Eye (tissue), 1 donor: ENCODE results near the gene PSMD8.
A peak's percentile ranks its signal among the peaks of the same experiment; 100 is the strongest.
"Not testable (repeated sequence)": the region's sequence is repeated elsewhere in the genome, so short reads cannot be mapped to it uniquely, and the experiment has no call there.

Experiments
- DNase-seq: peaks from one replicate; pipeline ENCODE4 v3.0.0-alpha.2; 2015

Gene PSMD8

DNA sequence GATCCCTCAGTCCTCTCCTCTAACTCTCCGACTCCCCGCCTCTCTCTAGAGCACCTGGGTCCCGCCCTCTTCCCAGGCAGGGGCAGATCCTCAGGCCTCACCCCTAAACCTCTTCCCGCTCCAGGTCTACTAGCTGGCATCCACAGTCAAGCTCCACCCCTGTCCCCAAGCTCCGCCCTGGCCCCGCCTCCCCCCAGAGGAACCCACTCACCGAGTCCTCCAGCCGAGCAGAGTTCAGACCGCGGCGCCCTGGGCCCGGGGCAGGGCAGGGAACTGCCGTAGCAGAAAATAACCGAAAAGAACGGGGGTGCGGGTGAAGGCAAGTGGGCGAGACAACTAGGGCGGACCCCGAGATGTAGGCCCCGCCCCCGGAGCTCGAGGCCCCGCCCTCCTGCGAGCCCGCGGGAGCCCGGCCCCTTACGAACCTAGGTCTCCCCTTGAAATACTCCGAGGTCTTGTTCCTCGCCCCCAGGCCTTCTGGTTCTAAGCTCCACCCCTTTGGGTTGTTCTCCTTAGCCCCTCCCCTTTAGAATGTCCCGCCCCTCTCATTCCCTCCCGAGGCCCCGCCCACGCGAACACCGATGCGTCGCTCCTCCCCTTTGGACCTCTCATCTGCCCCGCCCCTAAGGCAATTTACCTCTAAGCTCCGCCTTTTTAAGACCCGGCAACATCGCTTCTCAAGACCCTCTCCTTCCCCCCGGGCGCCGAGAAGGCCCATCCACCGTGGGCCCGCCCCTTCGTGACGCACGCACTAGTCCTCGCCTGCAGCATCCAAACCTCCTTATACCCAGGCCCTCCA is 13.4 kb downstream of the PSMD8 start, which contains the start of gene GGN:
GGN (minus strand) TSS at position 485 of the 799 bp plus-strand sequence. CDS start 773 bp downstream, outside the sequence.
- DNase-seq: peak; percentile 91

DNA sequence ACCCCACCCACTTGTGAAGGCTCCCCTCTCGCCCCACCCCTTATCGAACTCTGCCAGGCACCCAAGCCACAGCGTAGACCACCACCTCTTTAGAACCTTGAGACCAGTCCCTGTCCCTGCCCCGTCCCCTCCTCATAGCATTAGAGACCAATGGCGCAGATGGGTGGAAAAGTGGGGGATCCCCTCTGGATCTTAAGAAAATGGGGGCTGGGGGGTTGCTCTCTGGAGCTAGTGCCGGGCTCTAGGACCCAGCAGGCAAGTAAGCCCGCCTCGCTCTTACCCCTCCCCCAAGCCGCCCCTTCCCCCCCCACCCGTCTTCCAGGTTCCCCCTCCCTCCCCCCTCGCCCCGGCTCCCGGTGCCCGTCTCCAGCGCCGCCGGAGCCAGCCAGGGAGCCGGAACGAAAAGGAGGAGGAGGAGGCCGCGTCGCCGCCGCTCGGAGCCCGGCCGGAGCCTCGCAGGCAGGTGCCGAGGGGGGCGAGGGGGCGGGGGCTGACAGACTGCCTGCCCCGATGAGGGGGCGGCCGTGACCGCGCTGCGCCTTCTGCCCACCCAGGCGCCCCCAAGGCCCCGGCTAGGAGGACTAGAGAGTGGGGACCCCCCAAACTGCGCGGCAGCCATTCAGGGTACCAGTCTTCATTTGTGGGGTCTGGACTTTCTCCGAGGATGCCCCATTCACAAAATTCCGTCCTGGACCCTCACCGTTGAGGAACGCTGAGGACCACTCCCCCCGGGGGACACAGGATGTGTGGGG is 14.2 kb downstream of the PSMD8 start, which contains the start of gene SPRED3:
SPRED3 (plus strand) TSS at position 349 of the 752 bp plus-strand sequence. CDS start 1,606 bp downstream, outside the sequence.
- no peak for DNase-seq

DNA sequence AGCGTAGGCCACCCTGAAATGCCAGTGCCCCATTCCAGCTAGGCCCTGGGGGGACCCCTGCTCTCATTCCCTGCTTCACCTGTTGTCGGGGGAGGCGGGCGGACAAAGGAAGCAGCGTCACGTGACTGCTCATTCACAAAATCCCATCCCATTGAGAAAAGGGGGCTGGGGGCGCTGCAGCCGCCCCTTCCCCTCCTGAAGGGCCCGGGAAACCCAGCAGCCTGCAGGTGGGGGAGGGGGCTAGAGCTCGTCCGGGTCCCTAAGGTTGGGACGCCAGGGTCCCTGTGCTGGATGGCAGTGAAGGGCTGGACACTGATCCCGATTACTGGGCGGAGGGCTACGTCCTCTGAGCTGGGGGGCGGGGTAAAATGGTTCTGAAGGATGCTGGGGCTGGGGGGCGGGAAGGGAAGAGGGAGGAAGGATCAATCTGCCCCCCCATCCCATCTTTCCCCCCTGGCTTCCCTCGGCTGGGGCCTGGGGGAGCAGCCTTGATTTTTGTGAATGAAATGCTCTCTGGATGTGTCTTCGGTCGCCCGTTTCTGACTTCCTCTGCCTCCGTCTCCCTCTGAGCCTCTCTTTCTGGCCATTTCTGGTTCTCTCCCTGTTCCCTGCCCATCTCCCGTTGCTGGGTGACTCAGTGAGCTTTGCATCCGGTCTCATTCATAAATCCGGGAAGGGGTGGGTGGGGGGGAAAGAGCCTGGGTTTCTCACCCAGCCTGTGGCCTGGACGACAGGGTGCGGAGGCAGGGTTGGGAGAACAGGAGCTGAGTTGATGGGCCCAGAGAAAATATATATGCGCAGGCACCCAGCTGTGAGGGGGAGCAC is 14.9 kb downstream of the PSMD8 start:
- peak; percentile 64 for DNase-seq

DNA sequence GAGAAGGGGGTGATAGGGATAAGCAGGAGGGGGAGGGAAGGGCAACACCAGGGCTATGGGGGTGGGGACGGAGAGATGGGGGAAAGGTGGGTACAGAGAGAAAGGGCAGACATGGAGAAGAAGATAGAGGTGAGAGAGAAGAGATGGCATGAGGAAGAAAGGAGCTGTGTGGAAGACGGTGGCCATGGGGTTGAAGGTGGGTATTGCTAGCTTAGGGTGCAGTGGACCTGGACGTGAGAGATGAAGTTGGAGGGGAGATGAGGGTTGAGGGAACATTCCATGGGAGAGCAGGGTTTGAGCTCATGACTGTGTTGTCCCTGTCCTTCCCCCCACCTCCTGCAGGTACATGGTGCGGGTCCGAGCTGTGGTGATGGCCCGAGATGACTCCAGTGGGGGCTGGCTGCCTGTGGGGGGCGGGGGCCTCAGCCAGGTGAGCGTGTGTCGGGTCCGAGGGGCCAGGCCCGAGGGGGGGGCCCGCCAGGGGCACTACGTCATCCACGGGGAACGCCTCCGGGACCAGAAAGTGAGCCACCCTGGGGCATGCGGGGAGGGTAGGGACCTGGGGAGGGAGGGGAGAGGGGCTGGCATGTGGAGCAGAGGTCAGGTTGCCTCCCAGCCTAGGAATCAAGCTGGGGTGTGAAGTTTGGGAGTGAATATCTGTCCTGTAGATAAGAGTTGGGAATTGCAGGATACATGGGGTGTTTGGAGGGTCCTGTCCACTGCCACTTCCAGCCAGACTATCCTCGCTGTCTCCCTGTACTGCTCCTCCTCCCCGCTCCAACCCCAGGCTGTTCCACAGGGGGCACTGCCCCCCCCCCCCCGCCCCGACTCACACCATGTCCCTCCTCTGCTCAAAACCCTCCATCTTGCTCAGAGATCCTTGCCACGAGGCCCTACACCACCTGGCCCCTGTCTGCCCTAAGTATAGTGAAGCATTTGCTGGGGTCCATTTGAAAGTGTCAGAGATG is 15.9 kb downstream of the PSMD8 start:
- DNase-seq: no peak

DNA sequence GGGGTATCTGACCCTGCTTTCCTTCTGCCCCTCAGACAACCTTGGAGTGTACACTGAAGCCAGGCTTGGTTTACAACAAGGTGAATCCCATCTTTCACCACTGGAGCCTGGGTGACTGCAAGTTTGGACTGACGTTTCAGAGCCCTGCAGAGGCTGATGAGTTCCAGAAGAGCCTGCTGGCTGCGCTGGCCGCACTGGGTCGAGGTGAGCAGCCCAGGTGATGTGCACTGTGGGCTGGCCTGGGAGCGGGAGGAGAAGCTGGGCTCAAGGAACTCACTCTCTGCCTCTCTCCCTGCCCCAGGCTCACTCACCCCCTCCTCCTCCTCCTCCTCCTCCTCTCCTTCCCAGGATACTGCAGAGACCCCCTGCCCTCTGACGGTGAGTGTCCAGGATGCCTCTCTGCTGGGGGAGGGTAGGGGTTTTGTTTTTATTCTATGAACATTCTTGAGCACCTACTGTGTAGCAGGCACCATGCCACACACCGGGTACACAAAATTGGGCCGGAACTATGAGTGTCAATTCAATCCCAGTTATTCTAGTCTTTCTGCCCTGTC is 17.6 kb downstream of the PSMD8 start:
- no peak for DNase-seq

DNA sequence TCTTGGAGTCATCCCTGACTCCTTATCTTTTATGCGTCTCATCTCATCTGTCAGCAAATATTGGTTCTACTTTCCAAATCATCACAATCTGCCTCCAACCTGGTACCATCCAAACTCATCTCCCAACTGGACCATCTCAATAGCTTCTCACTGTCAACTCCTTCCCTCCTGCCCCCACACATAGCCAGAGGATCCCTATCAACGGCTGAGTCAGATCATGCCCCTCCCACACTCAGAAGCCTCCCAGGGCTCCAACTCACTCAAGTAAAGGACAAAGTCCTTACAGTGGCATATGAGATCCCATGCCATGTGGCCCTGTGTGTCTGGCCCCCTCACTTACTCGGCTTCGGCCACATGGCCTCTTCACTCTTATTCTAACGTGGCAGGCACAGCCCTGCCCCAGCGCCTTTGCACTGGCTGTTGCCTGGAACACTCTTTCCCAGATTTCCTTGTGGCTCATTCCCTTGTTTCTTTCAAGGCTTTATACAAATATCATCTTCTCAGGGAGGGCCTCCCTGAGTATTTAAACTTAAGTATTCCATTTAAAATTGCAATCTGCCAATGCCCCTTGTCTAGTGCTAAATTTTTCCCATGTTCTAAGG is 18.4 kb downstream of the PSMD8 start:
- no peak for DNase-seq

DNA sequence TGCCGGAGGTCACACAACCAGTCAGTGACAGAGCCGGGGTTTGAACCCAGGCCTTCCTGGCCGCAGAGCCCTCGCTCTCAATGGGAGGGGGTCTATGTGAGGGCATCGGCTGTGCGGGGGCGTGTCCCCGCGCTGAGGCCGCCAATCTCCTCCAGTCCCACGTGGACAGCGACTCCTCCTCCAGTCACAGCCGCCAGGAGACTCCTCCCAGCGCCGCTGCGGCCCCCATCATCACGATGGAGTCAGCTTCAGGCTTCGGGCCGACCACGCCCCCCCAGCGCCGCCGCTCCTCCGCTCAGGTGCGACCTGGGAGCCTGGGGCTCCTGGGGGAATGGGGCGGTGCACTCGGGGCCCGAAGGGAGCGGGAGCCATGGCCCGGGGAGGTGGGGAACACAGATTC is 20.1 kb downstream of the PSMD8 start:
- peak; percentile 71 for DNase-seq

DNA sequence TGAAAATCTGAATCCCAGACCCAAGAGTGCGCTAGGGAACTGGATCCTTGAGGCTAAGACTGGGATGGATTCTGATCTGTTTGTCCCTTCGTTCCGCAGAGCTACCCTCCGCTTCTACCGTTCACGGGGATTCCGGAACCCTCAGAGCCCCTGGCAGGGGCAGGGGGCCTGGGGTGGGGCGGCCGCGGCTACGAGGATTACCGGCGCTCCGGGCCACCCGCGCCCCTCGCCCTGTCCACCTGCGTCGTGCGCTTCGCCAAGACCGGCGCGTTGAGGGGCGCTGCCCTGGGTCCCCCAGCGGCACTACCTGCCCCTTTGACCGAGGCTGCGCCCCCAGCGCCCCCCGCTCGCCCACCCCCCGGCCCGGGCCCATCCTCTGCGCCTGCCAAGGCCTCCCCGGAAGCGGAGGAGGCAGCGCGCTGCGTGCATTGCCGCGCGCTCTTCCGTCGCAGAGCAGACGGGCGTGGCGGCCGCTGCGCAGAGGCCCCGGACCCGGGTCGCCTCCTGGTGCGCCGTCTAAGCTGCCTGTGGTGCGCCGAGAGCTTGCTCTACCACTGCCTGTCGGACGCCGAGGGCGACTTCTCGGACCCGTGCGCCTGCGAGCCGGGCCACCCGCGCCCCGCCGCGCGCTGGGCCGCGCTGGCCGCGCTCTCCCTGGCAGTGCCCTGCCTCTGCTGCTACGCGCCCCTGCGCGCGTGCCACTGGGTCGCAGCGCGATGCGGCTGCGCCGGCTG is 21.2 kb downstream of the PSMD8 start:
- DNase-seq: no peak

DNA sequence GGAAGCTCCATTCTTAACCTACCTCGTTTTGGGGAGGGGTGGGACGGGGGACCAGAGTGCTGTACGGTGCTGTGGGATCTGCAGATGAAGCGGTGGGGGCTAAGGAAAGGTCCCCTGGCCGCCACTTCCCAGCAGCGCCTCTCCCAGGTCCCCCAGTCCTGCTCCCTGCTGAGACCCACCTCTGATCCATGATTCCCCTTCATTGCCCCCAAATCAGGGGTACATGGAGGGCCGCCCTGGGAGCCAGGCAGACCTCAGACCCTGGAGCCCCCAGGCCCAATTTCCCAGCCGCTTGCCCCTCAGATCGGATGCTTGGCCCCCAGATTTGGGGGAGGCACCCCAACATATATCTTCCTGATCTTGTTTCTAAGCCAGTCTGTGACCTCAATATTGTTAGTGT is 24.7 kb downstream of the PSMD8 start:
- DNase-seq: no peak

DNA sequence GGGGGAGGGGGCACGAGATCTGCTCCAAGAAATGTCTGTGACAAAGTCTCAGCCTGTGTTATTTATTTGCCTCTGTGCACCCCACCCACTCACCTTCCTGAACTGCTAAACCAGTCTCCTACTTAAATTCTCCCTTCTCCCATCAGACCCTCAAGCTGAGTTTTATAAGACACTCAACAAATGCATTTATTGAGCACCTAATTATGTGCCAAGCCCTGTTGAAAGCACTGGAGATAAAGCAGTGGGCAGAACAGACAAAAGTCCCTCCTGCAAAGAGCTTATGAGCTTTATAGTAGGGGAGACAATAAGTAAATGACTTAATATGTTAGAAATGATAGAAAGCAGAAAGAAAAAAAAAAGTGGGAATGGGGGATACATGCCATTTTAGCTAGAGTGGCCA is 25.2 kb downstream of the PSMD8 start:
- no peak for DNase-seq

DNA sequence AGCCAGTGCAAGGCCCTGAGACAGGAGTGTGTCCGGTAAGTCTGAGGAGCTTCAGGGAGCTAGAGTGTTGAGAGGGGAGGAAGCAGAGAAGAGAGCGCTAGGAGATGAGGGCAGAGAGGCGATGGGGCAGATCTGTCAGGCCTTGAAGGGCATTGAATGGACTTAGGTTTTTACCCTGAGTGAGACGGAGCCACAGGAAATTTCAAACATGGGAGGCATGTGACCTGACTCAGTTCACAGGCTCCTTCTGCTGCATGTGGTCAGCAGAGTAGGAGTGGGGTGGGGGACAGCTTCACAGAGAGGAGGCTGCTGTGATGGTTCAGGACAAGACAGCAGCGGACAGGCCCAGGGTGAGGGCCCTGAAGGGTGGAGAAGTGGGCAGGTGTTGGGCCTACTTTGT is 26.0 kb downstream of the PSMD8 start:
- DNase-seq: no peak

DNA sequence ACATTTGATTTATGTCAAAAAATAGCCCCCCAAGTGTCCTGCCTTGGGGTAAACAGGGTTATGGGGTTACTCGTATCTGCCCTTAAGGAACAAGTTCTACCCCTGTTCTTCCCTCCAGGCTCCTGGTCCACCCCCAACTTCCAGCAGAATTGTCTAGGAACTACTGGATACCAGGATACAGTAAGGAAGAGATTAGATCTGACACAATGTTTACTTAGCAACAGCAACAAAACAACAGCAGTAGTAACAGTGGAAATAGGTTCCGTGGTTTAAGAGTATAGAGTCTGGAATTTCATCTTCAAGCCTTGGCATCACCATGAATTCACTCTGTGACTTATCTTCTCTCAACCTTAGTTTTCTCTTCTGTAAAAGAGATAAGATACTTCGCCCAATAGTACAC is 26.8 kb downstream of the PSMD8 start:
- DNase-seq: no peak

DNA sequence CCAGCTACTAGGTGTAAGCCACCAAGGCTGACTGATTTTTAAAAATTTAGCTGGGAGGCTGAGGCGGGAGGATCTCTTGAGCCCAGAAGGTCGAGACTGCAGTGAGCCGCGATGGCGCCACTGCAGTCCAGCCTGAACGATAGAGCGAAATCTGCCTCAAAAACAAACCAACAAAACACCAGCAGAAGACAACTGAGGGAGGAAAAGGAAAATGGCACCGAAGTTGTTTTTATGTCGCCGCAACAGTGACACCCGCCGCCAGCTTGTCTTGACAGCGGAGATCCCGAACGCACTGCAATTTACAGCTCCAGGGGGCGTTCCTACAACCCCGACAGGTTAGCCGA is 28.2 kb downstream of the PSMD8 start:
- DNase-seq: no peak

DNA sequence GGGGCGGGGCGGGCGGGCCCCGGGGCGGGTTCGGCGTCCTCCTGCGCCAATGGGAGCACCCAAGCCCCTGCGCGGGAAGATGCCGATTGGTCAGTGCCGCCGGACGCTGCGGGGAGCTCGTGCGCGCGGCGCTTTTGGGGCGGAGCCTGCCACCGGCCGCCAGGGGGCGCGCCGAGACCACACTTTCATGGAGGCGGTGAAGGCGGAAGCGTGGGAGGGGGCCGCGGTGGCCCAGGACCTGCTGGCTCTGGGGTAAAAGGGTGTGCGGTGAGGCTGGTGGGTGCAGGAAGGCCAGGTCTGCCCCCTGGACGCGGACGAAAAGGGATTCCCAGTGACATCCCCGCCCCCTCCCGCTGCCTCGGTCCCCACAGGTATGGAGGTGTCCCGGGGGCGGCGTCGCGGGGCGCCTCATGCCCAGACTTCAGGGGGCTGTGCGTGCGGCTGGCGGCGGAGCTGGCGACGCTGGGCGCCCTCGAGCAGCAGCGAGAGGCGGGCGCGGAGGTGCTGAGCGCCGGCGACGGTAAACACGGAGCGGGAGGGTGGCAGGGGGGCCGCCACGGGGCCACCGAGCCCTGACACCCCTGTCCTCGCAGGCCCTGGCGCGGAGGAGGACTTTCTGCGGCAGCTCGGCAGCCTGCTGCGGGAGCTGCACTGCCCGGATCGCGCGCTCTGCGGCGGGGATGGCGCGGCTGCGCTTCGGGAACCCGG is 28.8 kb downstream of the PSMD8 start, which contains the start of gene FAM98C:
FAM98C (plus strand) TSS at position 127 of the 708 bp plus-strand sequence; CDS start at position 188, 61 bp downstream.
- peak; percentile 99 for DNase-seq

DNA sequence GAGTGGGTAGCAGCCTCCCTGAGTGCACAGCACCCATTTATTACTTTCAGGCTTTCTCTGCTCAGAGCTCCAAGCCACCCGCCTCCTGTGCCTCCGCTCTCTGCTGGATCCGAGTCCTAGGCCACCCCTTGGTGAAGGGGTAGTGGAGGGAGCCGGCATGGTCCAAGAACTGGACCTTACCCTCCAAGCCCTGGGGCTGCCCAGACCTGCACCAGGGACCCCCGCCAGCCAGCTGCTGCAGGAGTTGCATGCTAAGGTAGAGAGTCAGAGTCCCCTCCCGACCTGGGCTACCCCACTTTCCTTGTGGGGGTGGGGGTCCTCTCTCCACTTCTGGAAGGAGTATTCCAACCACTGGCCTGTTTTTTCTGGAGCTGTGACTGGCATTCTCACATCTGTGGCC is 30.5 kb downstream of the PSMD8 start:
- no peak for DNase-seq

DNA sequence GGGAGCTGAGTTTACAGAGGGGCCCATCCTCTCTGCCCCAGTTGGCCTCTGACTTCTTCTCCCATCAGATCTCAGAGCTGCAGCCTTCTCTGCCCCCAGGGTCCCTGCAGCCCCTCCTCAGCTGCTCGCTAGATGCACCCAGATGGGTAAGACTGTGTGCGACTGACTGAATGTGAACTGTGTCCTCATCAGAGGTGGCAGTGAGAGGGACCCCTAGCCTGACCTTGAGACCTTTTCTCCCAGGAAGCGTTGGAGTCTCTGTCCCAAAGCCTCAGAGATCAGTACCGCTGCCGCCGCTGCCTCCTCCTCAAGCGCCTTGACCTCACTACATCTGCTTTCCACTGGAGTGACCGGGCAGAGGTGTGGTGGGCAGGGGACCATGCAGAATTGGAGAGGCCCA is 30.9 kb downstream of the PSMD8 start:
- DNase-seq: no peak

DNA sequence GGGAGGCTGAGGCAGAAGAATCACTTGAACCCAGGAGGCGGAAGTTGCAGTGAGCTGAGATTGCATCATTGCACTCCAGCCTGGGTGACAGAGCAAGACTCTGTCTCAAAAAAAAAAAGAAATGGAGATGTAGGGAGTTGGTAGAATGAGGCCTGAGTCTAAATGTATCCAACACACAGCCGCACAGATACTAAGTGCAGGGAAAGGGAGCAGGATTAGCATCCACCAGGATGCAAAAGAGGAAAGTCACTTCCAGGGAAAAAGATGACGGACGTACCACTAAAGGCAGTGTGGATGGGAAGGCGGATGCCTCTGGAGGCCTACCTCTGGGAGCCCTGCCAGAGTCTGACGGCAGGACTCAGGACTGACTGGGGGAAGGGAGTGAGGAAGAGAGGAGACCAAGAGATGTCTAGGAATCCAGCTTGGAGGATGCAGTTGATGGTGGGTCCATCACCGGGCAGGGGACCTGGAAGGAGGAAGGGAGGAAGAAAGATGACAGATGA is 35.3 kb downstream of the PSMD8 start:
- no peak for DNase-seq

DNA sequence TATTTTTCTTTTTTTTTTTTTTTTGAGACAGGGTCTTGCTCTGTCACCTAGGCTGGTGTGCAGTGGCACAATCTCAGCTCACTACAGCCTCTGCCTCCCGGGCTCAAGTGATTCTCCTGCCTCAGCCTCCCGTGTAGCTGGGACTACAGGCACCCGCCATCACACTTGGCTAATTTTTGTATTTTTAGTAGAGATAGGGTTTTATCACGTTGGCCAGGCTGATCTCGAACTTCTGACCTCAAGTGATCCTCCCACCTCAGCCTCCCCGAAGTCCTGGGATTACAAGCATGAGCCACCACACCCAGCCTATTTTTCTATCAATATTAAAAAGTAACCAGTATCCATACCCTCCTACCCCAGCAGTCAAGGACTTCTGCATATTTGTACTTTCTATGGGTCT is 36.0 kb downstream of the PSMD8 start:
- DNase-seq: not testable (repeated sequence)

DNA sequence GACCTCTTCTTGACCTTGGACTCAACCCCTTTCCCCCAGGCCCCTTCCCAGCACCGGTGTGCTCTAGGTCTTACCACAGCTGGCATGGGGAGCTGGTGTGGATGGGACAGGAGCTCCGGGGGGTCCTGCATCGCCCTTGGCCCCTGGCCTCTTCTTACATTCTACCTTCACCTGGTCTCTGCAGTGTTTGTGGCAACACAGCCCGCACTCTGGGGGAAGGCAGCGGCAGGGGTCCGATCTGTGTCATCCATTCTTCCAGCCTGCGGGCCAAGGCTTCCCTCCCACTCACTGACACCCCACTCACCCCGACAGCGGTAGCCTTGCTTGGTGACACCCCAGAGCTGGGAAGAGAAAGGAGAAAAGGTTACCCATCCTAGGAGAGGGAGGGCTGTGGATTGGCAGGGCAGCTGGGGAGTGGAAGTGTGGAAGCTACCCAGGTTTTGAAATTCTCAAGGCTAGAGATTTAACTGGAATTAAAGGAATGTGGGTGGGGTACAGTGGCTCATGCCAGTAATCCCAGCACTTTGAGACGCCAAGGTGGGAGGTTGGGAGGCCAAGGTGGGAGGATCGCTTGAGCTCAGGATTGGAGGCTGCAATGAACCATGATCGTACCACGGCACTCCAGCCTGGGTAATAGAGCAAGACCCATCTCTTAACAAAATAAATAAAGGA is 36.8 kb downstream of the PSMD8 start:
- no peak for DNase-seq
